Endothelial cell (in vitro differentiated cells): Measurements from ENCODE around the gene MOCS1. TPM values are rescaled to one million over a fixed set of nuclear protein-coding genes. Genes with fewer than 3 reads are reported as not detected.

Source experiments
- DNase-seq: peaks from one replicate; pipeline ENCODE4 v3.0.0; 2021; ENCODE audit warnings: low spot score
- H3K27ac Mint-ChIP-seq: one replicate; pipeline ENCODE4 v1.8.0; 2021; ENCODE audit warnings: mixed read lengths, inconsistent platforms; ENCODE audit not compliant: unreplicated experiment
- H3K27me3 Mint-ChIP-seq: one replicate; pipeline ENCODE4 v1.8.0; 2021; ENCODE audit warnings: mild to moderate bottlenecking, moderate library complexity, mixed read lengths, inconsistent platforms; ENCODE audit not compliant: unreplicated experiment
- H3K36me3 Mint-ChIP-seq: one replicate; pipeline ENCODE4 v1.8.0; 2021; ENCODE audit warnings: mild to moderate bottlenecking, low read depth, mixed read lengths, inconsistent platforms; ENCODE audit not compliant: unreplicated experiment
- H3K4me1 Mint-ChIP-seq: one replicate; pipeline ENCODE4 v1.8.0; 2021; ENCODE audit warnings: mild to moderate bottlenecking, mixed read lengths, inconsistent platforms; ENCODE audit not compliant: unreplicated experiment
- H3K4me3 Mint-ChIP-seq: one replicate; pipeline ENCODE4 v1.8.0; 2021; ENCODE audit warnings: mild to moderate bottlenecking, mixed read lengths, inconsistent platforms; ENCODE audit not compliant: unreplicated experiment
- H3K9me3 Mint-ChIP-seq: one replicate; pipeline ENCODE4 v1.8.0; 2021; ENCODE audit warnings: mixed read lengths, inconsistent platforms; ENCODE audit not compliant: unreplicated experiment
- total RNA-seq: library from RNA; stranded (reverse); fragmentation: NEBNext Ultra II Directional; extraction: Animal tissue kit (Norgen Biotek cat#: 25700); gene quantifications from one replicate; pipeline ENCODE4 v1.2.1, GENCODE V29; 2021; ENCODE audit not compliant: unreplicated experiment
- TF ChIP-seq, protein P1 (sequence below): fragments of 200-600 bp; sonication (generic); IDR thresholded peaks from one replicate; pipeline ENCODE4 v1.5.0; 2021; ENCODE audit warnings: antibody characterized with exemption; ENCODE audit not compliant: unreplicated experiment

The MOCS1 gene
- total RNA-seq, 1 donor from 2014 or later: 15.8 TPM

DNA sequence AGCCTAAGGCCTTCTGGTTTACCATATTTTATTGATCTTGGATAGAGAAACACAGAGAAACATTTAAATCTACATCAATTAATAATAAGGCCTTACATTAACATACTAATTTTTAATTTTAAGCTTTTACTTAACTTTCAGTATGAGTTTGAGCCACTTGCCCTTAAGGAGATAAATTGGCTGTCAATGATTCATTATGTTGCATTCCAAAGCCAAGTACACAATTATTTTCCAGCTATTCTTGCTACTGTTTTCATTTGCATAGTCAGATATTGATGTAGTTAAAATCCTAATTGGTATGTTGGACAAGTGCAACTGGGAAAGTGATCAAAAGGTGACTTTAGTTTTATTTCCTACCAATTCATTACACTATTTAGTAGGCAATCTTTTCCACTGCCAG, 58.2 kb downstream of the MOCS1 start:
- no peaks in the 10 kb centered on the region for H3K36me3 Mint-ChIP-seq
- TF ChIP-seq, protein P1, sequence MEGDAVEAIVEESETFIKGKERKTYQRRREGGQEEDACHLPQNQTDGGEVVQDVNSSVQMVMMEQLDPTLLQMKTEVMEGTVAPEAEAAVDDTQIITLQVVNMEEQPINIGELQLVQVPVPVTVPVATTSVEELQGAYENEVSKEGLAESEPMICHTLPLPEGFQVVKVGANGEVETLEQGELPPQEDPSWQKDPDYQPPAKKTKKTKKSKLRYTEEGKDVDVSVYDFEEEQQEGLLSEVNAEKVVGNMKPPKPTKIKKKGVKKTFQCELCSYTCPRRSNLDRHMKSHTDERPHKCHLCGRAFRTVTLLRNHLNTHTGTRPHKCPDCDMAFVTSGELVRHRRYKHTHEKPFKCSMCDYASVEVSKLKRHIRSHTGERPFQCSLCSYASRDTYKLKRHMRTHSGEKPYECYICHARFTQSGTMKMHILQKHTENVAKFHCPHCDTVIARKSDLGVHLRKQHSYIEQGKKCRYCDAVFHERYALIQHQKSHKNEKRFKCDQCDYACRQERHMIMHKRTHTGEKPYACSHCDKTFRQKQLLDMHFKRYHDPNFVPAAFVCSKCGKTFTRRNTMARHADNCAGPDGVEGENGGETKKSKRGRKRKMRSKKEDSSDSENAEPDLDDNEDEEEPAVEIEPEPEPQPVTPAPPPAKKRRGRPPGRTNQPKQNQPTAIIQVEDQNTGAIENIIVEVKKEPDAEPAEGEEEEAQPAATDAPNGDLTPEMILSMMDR: no peak
- H3K4me1 Mint-ChIP-seq: peaks cover 12% of the 10 kb centered on the region
- no peak for DNase-seq
- H3K9me3 Mint-ChIP-seq: no peaks in the 10 kb centered on the region
- peaks cover 2% of the 10 kb centered on the region for H3K27me3 Mint-ChIP-seq
- no peak overlapping the region for H3K27ac Mint-ChIP-seq
- no peak overlapping the region for H3K4me3 Mint-ChIP-seq

DNA sequence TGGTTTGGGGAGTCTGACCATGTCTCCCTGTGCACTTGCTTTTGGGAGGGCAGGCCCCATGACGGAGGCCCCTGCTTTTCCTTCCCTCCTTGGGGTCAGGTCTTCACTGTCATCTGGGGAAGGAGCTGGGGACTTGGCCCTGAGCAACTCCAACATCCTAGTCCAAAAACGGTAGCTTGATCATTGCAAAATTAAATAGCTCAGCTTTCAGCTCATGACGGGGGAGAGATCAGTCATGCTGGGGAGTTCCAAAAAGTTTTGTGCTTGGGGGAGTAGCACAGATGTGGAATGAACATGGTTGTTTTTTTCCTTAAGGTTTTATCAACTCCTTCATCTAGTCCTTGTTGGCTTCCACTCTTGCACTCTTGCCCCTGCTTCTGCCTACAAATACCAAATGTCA, 60.8 kb downstream of the MOCS1 start:
- Mint-ChIP-seq H3K4me1 (peaks cover 12% of the 10 kb centered on the region), H3K9me3 (no peaks in the 10 kb centered on the region)
- TF ChIP-seq, protein P1: no peak

DNA sequence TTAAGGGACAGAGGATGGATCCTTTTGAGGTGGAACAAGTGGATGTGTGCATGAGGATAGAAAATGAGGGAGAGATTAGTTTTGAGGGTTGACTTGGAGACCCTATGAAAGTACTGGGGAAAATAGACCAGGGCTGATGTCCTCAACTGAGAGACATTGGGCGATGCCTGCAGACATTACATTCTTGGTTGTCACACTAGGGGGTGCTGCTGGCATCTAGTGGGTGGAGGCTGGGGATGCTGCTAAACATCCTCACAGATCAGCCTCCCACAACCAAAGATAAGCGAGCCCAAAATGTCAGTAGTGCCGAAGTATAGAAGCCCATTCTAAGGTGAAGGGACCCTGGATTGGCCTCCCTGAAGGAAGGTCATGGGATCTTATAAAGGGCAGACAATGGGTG, 63.3 kb downstream of the MOCS1 start:
- H3K27me3 Mint-ChIP-seq: peaks cover 2% of the 10 kb centered on the region
- no peak for DNase-seq
- H3K36me3 Mint-ChIP-seq: no peaks in the 10 kb centered on the region
- H3K27ac Mint-ChIP-seq: no peak overlapping the region
- no peaks in the 10 kb centered on the region for H3K9me3 Mint-ChIP-seq
- H3K4me1 Mint-ChIP-seq: peaks cover under 1% of the 10 kb centered on the region
- no peak overlapping the region for H3K4me3 Mint-ChIP-seq
- TF ChIP-seq, protein P1: no peak

More for the DNA sequence above, 60.8 kb downstream of the MOCS1 start:
- Mint-ChIP-seq H3K4me3 (no peak overlapping the region), H3K27me3 (peaks cover 2% of the 10 kb centered on the region), H3K36me3 (no peaks in the 10 kb centered on the region), H3K27ac (no peak overlapping the region)
- no peak for DNase-seq

DNA sequence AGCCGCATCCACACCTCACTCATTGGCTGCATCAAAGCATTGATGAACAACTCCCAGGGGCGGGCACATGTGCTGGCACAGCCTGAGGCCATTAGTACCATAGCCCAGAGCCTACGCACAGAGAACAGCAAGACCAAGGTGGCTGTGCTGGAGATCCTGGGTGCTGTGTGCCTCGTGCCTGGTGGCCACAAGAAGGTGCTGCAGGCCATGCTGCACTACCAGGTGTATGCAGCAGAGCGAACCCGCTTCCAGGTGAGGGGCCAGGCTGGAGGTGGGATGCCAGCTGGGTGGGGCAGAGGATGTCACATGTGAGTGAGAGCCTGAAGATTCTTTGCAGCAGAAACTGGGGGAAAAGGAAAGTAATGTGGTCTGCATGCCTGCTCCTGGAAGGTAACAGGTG, 66.7 kb downstream of the MOCS1 start:
- no peak for DNase-seq
- peaks cover 4% of the 10 kb centered on the region for H3K27me3 Mint-ChIP-seq
- no peak overlapping the region for H3K27ac Mint-ChIP-seq
- no peaks in the 10 kb centered on the region for H3K36me3 Mint-ChIP-seq
- H3K4me3 Mint-ChIP-seq: no peak overlapping the region
- H3K9me3 Mint-ChIP-seq: no peaks in the 10 kb centered on the region
- TF ChIP-seq, protein P1: no peak
- peaks cover 3% of the 10 kb centered on the region for H3K4me1 Mint-ChIP-seq

DNA sequence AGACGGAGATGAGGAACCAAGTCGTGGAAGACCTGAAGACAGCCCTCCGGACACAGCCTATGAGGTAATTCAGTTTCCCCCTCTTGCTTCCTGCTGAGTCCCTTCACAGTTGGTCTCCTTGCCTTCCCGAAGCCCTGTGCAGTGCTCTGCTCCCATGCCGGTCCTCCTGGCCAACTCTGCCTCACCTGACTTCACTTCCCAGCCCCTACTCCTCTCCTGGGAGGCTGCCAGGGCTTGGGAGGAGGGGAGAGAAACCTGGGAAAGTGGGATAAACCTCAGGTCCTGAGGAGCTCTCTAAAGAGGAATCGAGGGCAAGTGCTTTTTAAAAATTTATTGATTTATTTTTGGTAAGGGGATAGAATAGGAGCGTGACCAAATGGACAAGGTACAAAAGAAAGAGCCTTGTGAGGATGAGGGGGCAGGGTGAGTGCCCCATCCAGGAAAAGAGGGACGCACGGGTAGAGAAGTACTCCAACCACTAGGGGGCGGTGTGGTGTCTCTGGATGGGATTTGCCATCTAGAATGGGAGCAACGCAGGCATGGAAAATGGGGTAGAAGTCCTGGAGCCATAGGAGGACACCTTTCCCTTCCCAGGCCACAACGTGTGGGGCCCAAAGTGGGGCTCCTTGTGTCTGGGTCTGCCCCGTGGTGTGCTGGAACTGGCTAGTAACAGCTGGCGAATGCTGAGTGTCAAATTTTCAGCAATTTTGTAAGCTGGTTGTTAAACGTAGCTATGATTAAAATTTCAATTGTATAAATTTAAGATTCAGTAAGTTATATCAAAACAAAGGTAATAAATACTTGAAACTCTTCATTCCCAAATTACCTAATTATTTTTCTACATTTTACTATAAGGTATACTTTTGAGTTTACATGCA, 69.0 kb downstream of the MOCS1 start:
- Mint-ChIP-seq H3K36me3 (no peaks in the 10 kb centered on the region), H3K27ac (no peak overlapping the region), H3K27me3 (peaks cover 2% of the 10 kb centered on the region), H3K9me3 (no peaks in the 10 kb centered on the region), H3K4me3 (no peak overlapping the region), H3K4me1 (peaks cover 11% of the 10 kb centered on the region)
- peak; percentile 66 for DNase-seq
- TF ChIP-seq, protein P1: peak; percentile 92
